HG02840 (cell line): ENCODE measurements around the gene TMEM187.

ENCODE experiments used
- ATAC-seq: cut with Tn5 transposase; IDR thresholded peaks from one replicate; pipeline ENCODE4 v1.9.1; 2021; ENCODE audit warnings: mild to moderate bottlenecking, moderate library complexity, moderate number of reproducible peaks; ENCODE audit not compliant: unreplicated experiment, low FRiP score

The TMEM187 gene

DNA sequence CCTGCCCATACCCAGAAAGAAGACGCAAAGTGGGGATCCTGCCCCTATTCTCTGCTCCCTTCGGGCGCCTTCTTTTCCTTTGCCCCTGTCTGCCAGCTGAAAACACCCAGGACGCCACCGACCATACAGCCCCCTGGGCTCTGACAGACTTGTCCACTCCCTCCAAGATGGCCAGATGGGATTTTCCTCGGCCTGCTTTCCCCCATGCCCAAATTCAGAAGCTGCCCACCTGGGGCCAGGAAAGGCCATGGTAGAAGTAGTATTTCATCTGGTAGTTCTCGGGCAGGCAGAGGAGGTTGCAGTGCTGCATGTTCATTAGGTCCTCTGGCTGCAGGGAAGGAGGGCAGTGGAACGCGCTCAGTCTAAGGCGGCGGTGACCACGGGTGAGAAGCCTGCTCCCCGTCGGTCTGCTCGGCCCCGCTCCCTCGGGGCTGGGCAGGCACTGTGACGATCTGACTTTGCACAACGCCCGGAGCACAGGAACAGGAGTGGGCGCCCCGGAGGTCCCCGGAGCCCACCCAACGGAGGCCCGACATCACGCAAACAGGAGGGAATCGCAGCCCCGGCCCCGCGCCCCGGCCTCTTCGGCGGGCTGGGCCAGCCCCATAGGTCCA lies 38.3 kb upstream of the TMEM187 start:
- ATAC-seq: no peak

DNA sequence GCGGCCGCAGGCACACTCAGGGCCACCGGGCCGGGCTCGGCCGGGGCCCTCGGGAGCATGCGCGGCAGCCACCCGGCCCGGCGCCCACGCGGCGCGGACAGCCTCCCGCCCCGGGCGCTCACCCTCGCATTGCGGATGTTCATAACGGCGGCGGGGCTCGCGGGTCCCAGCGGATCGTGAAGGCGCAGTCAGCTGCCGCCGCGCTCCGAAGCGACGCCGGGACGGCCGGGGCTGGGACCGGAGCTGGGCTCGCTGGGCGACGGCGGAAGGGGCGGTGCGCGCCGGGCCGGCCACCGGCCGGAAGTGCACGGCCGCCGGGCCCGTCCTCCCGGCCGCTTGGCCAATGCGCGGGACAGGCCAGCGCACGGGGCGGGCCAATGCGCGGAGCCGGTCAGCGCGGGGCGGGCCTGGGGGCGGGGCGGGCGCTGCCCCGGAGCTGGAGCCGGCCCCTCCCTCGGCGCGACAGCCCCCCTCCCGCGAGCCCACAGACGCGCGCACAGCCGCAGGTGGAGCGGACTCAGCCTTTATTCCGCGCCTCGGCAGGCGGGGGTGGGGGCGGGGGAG lies 37.7 kb upstream of the TMEM187 start, which contains the start of gene NAA10:
TSS of gene NAA10 (minus strand) at position 276 of the 564 bp plus-strand sequence. CDS start at position 143, 133 bp downstream.
- ATAC-seq: peak; percentile 70

DNA sequence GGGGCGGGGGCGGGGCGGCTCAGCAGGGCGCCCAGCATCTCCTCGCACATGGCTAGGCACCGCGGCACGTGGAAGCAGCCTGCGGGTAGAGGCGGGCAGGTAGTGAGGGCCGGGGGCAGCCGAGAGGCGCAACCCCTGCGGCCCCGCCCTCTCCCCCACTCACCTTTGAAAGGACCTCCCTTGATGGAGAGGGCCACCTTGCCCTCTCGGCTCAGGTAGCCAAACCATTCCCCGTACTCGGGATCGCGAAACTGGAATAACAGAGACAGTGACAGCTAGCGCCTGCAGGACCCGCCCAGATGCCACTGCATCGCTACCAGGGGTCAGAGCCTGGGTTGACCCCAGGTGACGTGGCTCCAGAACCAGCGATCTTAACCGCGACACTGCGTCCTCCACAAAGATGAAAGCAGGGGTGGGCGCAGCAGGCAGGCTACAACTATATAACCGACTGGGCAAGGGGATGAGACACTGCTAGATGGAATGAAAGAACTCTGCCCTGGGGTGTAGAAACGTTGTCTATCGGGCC lies 37.2 kb upstream of the TMEM187 start:
- ATAC-seq: no peak

DNA sequence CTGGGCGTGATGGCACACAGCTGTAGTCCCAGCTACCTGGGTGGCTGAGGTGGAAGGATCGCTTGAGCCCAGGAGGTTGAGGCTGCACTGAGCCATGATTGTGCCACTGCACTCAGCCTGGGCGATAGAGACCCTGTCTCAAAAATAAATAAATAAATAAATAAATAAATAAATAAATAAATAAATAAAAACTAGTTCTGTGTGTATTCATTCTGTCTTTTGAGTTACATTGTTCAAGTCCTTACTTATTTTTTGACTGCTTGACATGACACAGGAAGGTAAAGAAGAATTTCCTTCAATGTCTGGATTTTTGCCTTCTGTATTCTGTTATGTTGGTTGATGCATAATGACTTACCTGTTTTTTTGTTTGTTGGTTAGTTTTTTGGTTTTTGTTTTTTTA lies 35.5 kb upstream of the TMEM187 start:
- ATAC-seq: no peak

DNA sequence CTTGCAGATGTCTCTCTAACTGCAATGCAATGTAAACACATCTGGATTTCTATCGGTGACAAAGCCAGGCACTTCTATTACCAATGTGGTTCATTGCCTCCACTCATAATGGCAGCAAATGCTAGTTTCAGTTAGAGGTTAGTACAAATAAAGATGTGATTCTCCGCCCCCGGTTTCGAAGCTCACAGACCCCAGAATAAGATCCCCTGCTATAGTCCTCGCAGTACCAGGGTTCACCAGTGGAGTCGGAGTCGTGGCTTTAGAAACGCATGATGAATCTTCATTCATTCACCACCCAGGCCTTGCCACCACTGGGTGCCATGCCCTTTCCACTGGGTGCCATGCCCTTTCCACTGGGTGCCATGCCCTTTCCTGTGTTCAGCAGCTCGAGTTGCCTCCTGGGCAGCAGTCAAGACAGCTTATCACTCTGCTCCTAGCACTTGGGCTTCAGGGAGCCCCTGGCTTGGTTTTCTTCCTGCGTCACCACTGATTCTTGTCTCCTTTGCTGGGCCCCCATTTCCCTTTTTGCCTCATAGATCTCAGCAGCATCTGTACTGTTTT lies 34.2 kb upstream of the TMEM187 start:
- ATAC-seq: no peak

DNA sequence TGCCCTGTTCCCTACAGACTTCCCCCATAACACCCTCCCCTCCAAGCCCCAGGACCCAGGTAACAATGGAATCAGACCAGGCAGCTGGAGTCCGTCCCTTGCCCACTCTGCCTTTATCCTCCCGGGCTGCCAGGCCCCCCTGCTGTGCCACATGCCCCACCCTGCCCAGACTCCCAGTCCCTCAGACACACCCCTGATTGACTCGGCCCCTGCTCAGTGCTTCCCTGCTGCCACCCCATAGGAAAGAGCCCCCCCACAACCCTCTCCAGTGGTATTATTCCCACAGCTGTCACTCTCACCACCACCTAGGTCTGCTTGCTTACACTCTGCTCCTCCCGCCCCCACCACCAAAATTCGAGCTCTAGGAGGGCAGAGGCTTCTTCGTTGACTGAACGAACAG lies 33.0 kb upstream of the TMEM187 start:
- ATAC-seq: no peak

DNA sequence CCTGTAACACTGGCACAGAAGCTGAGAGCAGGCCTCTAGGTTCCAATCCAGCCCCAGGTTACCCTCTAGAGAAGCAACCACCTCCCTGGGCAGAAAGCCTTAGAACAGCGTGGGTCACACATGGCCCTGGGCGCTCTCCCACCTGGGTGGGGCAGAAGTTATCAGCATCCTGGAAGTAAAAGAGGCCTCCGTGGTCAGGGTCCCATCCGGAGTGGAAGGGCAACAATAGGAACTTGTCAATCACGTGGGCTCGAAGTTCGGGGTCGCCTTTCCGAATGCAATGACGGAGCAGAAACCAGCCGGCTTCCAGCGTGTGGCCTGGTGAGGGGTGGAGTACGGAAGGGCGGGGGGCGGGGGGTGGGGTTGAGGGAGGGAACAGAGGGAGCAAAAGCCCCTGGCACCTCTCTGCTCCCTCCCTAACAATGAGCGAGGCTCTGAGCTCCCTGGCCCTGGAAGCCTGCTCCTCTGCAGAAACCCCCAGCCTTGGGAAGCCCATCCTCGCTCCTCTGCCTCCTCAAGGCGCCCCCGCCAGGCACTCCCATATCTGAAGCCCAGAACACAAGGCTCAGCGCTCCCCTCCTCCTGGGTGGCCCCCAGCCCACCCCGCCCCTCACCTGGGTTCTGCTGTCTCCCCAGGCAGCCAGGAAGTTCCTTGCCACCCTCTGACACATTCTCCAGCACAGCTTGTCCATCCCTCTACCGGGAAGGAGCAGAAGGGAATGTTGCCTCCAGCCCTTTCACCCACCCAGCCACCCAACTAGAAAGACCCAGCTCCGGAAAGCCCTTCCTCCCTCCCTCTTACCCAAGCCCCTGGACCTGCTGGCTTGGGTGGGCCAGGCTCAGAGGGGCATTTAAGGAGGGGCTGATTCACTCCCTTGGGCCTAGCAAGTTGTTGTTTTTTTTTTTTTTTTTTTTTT lies 31.0 kb upstream of the TMEM187 start:
- no peak for ATAC-seq

DNA sequence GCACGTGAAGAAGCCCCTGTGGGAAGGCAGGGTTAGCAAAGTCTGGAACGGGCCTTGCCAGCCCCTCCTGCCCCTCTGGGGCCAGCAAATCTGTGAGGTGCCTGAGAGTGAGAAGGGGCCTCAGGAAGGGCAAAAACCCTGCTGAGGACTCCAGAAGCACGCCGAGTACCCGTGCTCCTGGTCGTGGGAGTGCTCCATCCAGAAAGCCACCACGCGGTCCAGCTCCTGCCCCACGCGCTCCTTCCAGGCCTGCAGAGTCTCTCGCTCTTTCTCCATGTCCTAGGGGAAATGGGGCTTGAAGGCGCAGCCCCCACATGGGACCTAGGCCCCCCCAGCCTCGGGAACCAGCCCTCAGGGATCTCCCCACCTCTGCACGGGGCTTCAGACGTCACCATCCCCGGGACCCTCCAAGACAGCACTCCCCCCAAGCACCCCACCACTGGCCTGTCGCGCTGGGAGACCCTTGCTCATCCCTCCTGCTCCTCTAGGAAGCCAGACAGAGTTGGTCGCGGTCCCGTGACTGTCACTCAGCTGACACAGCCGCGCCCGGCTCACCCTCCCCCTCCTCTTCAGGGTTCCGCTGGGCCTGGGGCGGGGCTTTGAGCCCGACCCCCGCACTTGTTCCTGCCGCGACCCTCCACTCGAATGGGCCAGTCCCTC lies 28.3 kb upstream of the TMEM187 start, which contains the start of gene RENBP:
TSS of gene RENBP (minus strand) at position 504 of the 660 bp plus-strand sequence. CDS start at position 471, 33 bp downstream.
- ATAC-seq: no peak

DNA sequence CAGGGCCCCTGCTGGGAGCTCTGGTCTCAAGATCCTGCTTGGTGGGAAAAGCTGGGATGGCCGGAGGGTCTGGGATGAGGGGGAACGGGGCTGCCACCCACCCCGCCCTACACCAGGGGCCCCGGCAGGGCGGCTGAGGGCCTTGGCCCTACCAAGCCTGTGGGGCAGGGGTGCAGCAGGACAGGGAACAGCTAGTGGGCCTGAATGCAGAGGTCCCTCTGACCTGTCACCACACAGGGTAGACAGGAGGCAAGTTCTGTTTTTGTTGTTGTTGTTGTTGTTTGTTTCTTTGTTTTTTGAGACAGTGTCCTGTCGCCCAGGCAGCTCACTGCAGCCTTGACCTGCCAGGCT lies 27.8 kb upstream of the TMEM187 start:
- ATAC-seq: no peak

DNA sequence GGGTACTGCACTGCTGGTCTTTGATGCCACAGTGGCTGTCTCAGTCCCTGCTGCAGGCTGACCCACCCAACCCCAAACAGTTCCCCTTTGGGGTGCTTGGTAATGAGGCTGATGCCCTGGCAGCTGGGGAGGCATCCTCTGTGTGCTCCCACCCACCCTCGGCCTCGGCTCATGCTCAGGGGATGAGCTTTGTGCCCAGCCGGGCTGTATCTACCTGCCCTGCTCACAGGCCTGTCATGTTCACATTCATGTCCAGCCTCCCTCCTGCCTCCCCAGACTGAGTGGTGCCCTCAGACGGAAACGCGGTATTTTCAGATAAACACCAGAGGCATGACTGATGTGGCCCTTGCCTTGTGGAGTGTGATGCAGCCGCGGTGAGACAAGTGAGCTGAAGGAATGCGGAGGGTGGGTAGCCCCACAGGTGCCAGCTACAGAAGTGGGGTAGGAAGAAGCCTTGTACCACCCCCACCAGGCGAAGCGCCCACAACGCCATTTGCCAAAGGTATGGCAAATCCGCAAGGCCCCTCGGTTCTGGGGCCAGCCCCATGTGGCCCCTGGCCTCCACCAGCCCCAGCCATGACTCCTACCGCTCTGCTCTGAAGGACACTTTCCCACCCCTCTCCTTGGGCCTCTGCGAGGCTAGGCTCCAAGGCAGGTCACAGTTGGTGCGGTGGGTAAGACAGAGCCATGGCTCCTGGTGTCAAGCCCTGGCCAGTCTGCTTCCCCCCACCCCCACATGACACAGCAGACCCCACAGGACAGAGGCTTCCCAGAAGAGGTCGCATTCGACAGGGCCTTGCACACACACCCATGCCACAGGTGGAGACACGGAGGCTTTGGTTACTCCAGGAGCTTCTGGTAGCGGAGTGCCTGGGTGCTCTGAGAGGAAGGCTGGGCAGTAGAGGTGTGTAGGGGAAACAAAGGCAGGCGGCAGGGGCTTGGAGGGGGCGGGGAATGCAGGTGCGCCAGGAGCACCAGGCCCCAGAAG lies 26.3 kb upstream of the TMEM187 start:
- ATAC-seq: no peak

DNA sequence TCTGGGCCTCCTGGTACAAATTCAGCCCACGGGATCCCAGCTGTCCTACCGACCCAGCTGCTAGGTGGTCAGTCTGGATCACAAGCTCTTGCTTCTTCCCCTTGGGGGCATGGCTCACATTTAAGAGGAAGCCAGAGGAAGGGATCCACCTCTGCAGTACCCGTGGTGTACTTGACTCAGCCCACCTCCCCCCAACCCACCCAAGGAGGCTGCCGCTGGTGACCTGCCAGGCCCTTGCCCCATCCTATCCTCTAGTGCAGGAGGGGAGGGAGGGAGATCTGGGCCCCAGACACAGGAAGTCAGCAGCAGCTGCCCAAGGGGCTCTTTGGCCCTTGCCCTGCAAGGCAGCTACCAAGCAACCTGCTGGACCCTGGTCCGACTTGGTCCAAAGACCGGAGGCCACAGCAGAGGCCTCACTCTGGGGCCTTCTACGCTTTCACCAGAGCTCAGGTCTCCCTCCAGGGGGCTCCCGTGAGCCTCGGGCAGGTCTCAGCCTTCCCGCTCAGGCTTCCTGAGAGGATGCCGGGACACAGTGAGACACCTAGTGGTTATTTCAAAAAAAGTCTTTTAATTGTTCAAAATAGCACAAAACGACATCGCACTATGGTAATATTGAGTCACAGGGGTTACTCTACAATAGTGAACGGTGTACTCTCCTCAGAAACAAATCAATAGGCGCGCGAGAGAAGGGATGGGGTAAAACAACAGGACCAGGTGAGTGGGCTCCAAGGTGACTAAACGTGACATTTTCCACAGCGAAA lies 25.4 kb upstream of the TMEM187 start:
- no peak for ATAC-seq

DNA sequence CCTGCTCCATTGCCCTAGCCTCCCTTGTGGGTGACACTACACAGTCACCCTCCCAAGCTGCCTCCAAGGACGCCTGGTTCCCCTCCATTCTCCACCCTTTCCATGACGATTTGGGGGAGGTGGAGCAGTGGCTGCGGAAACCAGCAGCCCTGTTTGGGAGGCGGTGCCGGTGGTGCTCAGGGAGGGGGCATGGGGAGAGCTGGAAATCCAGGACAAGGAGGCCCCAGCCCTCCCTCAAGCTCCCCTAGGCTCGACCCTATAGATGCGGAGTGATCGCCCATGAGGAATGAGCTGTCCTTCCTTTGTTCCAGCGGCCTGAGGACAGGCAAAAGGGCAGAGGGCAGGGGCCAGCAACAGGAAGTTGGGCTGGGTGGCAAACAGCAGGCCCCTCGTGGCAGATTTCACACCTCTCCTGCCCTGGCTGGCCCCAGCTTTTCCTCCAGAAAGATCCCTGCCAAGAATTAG lies 24.5 kb upstream of the TMEM187 start:
- no peak for ATAC-seq

DNA sequence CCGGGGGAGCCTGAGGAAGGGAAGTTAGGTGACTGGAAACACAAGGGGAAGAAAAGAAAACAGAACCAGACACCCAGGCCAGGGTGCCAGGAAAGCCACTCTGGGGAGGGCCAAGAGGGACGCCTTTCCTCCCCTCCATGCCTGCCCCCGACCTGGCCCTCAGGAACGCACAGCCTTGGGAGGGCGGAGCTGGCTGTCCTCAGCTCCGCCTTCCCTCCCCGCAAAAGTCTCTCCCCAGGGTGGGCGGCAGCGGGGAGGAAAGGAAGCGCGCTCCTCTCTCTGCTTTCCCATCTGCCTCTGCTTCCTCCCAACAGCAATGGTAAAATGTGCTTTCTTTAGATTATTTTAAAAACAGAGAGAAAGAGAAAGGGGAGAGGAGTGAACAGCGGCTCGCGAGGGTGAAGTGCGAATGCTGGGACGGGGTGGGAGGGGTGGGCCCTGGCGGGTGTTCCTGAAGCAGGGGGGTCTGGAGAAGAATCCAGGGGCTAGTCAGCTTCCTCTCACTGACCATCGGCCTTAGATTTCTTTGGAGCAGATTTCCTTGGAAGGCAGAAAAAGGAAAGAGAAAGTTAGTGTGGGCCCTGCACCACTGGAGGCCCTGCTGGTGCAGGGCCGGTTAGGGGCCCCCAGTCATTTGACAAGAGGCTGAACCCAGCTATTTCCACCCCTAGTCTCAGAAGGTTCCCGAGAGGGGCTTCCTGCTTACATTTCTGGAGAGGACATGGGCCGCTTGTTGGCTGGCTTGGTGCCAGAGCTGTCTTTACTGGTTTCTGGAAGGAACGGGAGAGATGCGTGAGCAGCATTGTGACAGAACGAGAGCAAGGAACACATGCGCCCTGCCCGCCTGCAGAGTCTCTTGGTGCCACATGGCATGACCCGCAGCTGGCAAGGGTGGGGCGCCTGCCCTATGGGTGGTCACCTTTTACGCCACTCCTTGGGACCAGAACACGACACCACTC lies 23.4 kb upstream of the TMEM187 start:
- no peak for ATAC-seq

DNA sequence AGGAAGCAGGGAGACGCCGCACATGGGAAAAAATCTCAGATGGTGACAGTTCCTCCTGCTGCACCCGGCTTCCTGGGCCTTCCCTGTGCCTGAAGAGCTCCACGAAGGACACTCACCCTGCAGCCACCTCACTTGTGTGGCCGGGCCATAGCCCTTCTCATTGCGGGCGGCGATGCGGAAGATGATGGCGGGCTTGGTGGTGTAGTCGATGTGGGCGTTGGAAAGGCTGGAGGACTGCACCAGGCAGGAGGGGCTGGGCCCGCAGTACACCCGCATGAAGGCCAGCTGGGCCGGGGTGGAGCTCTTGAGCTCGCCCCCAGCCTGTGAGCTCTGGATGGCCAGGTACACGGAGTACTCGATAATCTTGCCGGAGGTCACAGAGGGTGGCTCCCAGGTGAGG lies 22.4 kb upstream of the TMEM187 start:
- ATAC-seq: no peak

DNA sequence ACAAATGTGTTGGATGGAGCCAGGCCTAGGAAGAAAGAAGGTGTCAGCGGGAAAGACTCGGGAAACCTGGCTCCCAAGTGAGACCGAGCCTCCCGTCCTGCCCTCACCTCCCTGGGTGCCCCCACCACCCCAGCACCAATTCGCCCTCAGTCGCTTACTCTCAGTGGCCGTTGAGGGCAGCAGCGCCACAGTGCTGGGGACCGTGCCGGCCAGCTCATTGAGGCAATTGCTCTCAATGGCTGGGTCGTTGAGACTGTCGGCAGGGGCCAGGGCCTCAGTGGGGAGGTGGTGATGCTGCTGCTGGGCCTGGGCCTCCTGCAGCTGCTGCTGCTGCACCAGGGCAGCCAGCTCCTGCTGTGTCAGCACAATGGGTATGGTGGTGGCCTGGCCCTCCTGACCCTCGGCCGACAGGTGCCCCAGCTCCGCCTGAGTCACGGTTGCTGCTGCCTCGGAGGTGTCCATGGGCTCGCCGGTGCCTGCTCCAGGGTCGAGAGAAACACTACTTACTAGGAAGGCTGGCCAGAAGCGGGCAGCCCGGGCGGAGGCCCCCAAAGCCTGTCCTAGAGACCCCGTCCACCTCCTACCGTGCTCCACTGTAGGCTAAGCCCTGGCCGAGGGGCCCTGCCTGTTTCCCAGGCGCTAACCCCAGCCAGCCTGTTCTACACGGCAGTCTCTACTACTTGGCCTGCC lies 20.7 kb upstream of the TMEM187 start:
- no peak for ATAC-seq

DNA sequence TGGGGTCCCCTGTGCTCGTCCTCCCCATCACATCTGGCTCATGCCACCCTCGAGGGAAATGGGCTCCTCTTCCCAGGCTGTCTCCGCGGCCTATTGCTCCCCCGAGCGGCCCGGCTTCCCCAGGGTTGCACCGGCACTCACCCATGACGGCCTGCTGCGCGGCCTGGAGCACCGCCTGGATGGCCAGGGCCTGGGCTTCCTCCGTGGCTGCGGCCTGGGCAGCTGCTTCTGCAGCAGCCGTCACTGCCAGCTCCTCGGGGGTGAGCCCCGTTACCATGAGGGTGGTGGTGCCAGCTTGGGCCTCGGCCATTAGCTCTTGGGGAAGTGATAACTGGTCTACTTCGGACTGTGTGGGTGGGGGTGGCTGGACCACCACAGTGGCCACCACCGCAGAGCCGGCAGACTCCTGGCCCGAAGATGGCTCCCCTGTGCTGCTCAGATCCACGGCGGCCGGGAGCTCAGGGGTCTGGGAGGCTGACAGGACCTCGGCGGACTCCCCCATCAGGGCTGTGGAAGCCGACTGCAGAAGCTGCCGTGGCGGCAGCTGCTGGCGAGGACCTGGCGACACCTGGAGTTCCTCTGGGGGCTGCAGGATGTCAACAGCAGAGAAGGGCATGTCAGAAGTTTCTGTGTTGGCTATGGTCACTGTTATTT lies 20.1 kb upstream of the TMEM187 start:
- no peak for ATAC-seq
